ENCODE measurements around the gene CYP1B1.

The CYP1B1 gene

DNA sequence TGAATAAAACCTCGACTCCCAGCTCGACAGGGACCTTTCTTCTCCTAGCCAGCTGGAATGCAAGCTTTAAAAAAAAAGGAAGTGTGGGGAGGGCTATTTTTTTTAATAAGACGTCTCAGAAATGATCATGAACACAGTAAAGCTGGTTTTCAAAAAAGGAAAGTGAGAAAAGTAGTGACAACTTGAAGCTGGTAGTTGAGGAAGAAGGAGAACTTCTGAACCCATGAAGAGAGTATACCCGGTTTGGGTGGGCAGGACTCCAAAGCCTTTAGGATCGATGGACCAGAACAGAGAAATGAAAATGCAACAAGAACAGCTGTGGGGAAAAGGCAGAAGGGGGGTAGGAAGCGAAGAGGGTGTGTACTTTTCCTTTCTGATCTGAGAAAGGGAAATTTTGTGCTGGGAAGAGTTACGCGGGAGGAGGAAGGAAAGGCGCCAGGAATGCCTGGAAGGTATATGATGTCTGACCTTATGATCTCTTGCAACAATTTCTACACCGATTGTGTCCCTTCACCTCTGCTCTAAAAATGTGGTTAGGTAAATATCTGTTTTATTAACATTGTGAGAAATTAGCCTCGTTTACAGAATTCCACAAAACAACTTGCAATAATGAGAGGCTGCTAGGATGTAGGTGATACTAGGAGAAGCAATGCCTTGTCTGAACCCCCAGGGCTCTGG is 22.6 kb upstream of the CYP1B1 start:
- TF ChIP-seq REST (IDR thresholded peaks at IDR 0.05; ENCODE audit: insufficient read depth in 1 of 2, low read depth in 2 of 2, low read length in 2 of 2) (no peak), FOXP2 (optimal IDR thresholded peaks at IDR 0.05; ENCODE audit: borderline replicate concordance, extremely low read depth, extremely low read length, insufficient read depth) (no peak), POLR2AphosphoS5 (IDR thresholded peaks at IDR 0.05; ENCODE audit: low read depth, low read length) (no peak), SIN3A (IDR thresholded peaks at IDR 0.05; ENCODE audit: borderline replicate concordance, insufficient read depth, low read length) (no peak), TAF1 (IDR thresholded peaks at IDR 0.05; ENCODE audit: borderline replicate concordance, insufficient read depth, low read length) (no peak)

- no peak for TF ChIP-seq POLR2AphosphoS5 (IDR thresholded peaks at IDR 0.05; ENCODE audit: low read depth, low read length)
- TF ChIP-seq TAF1 (IDR thresholded peaks at IDR 0.05; ENCODE audit: borderline replicate concordance, insufficient read depth, low read length), result no peak
- TF ChIP-seq SIN3A (IDR thresholded peaks at IDR 0.05; ENCODE audit: borderline replicate concordance, insufficient read depth, low read length), result no peak
- no peak for TF ChIP-seq REST (IDR thresholded peaks at IDR 0.05; ENCODE audit: insufficient read depth in 1 of 2, low read depth in 2 of 2, low read length in 2 of 2)
- TF ChIP-seq FOXP2 (optimal IDR thresholded peaks at IDR 0.05; ENCODE audit: borderline replicate concordance, extremely low read depth, extremely low read length, insufficient read depth), result no peak
Measured at GRCh38 chr2:38097988-38098385, 22.0 kb upstream of the CYP1B1 start.

DNA sequence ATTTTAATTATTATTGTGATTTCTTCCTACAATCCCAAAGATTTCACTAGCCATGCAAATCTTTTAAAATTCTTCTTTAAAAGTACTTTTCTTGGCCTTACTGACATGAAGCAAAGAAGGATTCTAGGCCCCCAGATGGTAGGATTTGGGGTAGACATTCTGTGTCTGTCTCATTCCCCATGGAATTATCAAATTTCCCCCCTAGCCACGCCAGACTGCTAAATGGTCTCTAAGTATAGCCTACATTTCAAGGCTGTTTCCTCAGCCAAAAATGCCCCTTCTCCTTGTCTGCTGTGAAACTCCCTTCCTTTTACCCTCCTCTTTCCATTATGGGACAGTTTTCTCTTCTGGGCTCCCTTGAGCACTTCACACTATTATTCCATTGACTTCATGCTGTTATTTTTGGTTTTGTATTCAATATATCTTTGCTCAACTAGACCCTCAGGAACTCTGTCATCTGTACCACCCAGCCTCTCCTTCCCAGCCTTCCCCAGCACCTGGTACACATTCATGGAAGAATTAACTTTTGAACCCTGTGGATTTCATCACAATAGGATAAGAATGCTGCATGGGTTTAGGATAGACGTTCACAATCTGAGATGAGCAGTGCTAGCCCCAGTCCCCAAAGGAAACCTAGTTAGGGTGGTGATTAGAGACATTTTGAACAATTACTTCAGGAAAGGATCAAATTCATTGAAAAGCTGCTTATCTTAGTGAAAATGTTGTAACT is 21.5 kb upstream of the CYP1B1 start:
- no peak for TF ChIP-seq SIN3A (IDR thresholded peaks at IDR 0.05; ENCODE audit: borderline replicate concordance, insufficient read depth, low read length)
- TF ChIP-seq TAF1 (IDR thresholded peaks at IDR 0.05; ENCODE audit: borderline replicate concordance, insufficient read depth, low read length), result no peak
- TF ChIP-seq POLR2AphosphoS5 (IDR thresholded peaks at IDR 0.05; ENCODE audit: low read depth, low read length), result no peak
- TF ChIP-seq FOXP2 (optimal IDR thresholded peaks at IDR 0.05; ENCODE audit: borderline replicate concordance, extremely low read depth, extremely low read length, insufficient read depth), result no peak
- no peak for TF ChIP-seq REST (IDR thresholded peaks at IDR 0.05; ENCODE audit: insufficient read depth in 1 of 2, low read depth in 2 of 2, low read length in 2 of 2)

GRCh38 chr2:38095996-38096861 is 20.3 kb upstream of the CYP1B1 start:
- no peak for TF ChIP-seq FOXP2 (optimal IDR thresholded peaks at IDR 0.05; ENCODE audit: borderline replicate concordance, extremely low read depth, extremely low read length, insufficient read depth)
- TF ChIP-seq POLR2AphosphoS5 (IDR thresholded peaks at IDR 0.05; ENCODE audit: low read depth, low read length), result no peak
- TF ChIP-seq REST (IDR thresholded peaks at IDR 0.05; ENCODE audit: insufficient read depth in 1 of 2, low read depth in 2 of 2, low read length in 2 of 2), result no peak
- TF ChIP-seq TAF1 (IDR thresholded peaks at IDR 0.05; ENCODE audit: borderline replicate concordance, insufficient read depth, low read length), result no peak
- no peak for TF ChIP-seq SIN3A (IDR thresholded peaks at IDR 0.05; ENCODE audit: borderline replicate concordance, insufficient read depth, low read length)
